MM.1S (cell line): Measurements from ENCODE around the gene PPP2R1B.

Experiments
- DNase-seq: peaks from one replicate; pipeline ENCODE4 v3.0.0-alpha.2; 2015
- H2AFZ ChIP-seq: fragments of 300-600 bp; sonication (generic); 2 replicates; pipeline ENCODE4 v1.6.0; 2016; ENCODE audit warnings: antibody characterized with exemption, low read length
- H3F3A ChIP-seq: fragments of 300-600 bp; sonication (generic); 2 replicates; pipeline ENCODE4 v1.6.1; 2016; ENCODE audit warnings: mild to moderate bottlenecking, antibody characterized with exemption, low read length, moderate library complexity, mixed read lengths; ENCODE audit not compliant: insufficient read depth
- H3K27ac ChIP-seq: fragments of 300-600 bp; sonication (generic); 2 replicates; pipeline ENCODE4 v1.5.1; 2016; ENCODE audit warnings: mild to moderate bottlenecking, low read length
- H3K27me3 ChIP-seq: fragments of 300-600 bp; sonication (generic); replicated peaks from 2 replicates; pipeline ENCODE4 v1.6.0; 2016; ENCODE audit warnings: low read length; ENCODE audit not compliant: insufficient read depth
- H3K36me3 ChIP-seq: fragments of 300-600 bp; sonication (generic); replicated peaks from 2 replicates; pipeline ENCODE4 v1.6.1; 2016; ENCODE audit warnings: mild to moderate bottlenecking, low read length, mixed read lengths; ENCODE audit not compliant: insufficient read depth
- H3K4me1 ChIP-seq: fragments of 300-600 bp; sonication (generic); 2 replicates; pipeline ENCODE4 v1.6.1; 2016; ENCODE audit warnings: low read length, mixed read lengths
- H3K4me2 ChIP-seq: fragments of 300-600 bp; sonication (generic); 2 replicates; pipeline ENCODE4 v1.6.0; 2016; ENCODE audit warnings: low read depth, low read length
- H3K4me3 ChIP-seq: fragments of 300-600 bp; sonication (generic); 2 replicates; pipeline ENCODE4 v1.5.1; 2016; ENCODE audit warnings: low read length, mixed read lengths
- H3K79me2 ChIP-seq: fragments of 300-600 bp; sonication (generic); 2 replicates; pipeline ENCODE4 v1.6.1; 2016; ENCODE audit warnings: mixed run types, low read length, mixed read lengths
- H3K9ac ChIP-seq: fragments of 300-600 bp; sonication (generic); 2 replicates; pipeline ENCODE4 v1.6.1; 2016; ENCODE audit warnings: low read length, mixed read lengths
- H3K9me2 ChIP-seq: fragments of 300-600 bp; sonication (generic); replicated peaks from 2 replicates; pipeline ENCODE4 v1.6.1; 2016; ENCODE audit warnings: mild to moderate bottlenecking, low read length, mixed read lengths; ENCODE audit not compliant: insufficient read depth
- H3K9me3 ChIP-seq: fragments of 300-600 bp; sonication (generic); replicated peaks from 2 replicates; pipeline ENCODE4 v1.6.1; 2016; ENCODE audit warnings: mild to moderate bottlenecking, low read length, mixed read lengths; ENCODE audit not compliant: insufficient read depth
- H4K20me1 ChIP-seq: fragments of 300-600 bp; sonication (generic); 2 replicates; pipeline ENCODE4 v1.6.1; 2016; ENCODE audit warnings: mild to moderate bottlenecking, low read length, moderate library complexity, mixed read lengths; ENCODE audit not compliant: insufficient read depth
- EZH2 ChIP-seq: fragments of 300-600 bp; sonication (generic); optimal IDR thresholded peaks from 2 replicates; pipeline ENCODE3; 2017; ENCODE audit warnings: low read depth, mild to moderate bottlenecking, antibody characterized with exemption, low read length, mixed read lengths
- EZH2phosphoT487 ChIP-seq: fragments of 300-600 bp; sonication (generic); IDR thresholded peaks from 2 replicates; pipeline ENCODE4 v1.6.1; 2018; ENCODE audit warnings: antibody characterized with exemption, low read length
- TF ChIP-seq, protein P1 (sequence below): fragments of 300-600 bp; sonication (generic); IDR thresholded peaks from 2 replicates; pipeline ENCODE4 v1.5.1; 2016; ENCODE audit warnings: antibody characterized with exemption, low read length, mixed read lengths

The PPP2R1B gene

DNA sequence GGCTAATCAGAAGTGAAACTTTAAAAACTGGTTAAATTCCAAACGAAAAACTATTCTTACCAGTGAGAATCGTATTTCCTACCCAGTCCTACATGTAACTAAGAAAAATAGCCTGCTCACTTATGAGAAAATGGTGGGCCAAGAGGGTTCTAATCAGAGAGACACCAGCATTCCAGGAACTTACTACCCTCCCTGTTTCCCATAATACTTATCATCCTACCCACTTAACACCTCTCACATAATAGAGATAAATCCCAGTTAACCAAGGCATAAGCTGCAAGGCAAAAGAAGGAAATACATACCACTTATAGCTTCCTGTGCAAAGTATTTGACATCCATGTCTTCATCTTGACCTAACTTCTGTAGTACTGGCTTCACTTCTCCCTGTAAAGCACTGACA, 24.4 kb downstream of the PPP2R1B start:
- Histone ChIP-seq H3K9me2 (no peaks in the 10 kb centered on the region), H3K4me1 (no peaks in the 10 kb centered on the region), H3K27me3 (no peaks in the 10 kb centered on the region), H4K20me1 (no peaks in the 10 kb centered on the region), H2AFZ (no peak overlapping the region), H3K79me2 (no peaks in the 10 kb centered on the region), H3F3A (no peaks in the 10 kb centered on the region), H3K27ac (no peak overlapping the region), H3K36me3 (no peaks in the 10 kb centered on the region; the same call in 1 of the 2 replicates), H3K4me3 (no peak overlapping the region), H3K4me2 (no peak overlapping the region), H3K9me3 (no peaks in the 10 kb centered on the region), H3K9ac (no peak overlapping the region)
- no peak for DNase-seq
- TF ChIP-seq EZH2phosphoT487 (no peak), EZH2 (no peak)
- TF ChIP-seq, protein P1, sequence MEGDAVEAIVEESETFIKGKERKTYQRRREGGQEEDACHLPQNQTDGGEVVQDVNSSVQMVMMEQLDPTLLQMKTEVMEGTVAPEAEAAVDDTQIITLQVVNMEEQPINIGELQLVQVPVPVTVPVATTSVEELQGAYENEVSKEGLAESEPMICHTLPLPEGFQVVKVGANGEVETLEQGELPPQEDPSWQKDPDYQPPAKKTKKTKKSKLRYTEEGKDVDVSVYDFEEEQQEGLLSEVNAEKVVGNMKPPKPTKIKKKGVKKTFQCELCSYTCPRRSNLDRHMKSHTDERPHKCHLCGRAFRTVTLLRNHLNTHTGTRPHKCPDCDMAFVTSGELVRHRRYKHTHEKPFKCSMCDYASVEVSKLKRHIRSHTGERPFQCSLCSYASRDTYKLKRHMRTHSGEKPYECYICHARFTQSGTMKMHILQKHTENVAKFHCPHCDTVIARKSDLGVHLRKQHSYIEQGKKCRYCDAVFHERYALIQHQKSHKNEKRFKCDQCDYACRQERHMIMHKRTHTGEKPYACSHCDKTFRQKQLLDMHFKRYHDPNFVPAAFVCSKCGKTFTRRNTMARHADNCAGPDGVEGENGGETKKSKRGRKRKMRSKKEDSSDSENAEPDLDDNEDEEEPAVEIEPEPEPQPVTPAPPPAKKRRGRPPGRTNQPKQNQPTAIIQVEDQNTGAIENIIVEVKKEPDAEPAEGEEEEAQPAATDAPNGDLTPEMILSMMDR, result no peak

DNA sequence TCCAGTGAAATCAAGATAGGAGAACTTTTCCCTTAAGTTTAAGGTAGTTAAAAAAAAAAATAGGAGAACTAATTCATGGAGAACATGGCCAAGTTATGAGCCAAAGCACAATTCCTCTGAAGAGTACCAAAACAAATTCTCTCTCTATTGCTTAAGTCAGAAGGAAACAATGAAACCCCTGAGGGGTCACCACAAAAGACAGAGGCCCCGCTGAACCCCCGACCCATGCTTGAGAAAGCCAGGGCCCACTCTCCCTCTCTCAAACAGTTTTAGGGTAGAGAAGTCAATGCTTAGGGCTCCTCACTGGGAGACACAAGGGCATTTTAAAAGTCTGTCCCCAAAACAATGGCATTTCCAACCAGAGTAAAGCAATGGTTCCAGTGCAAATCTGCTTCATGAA, 26.9 kb downstream of the PPP2R1B start:
- Histone ChIP-seq H3K9ac (no peak overlapping the region), H3K27ac (no peak overlapping the region), H3K4me2 (no peak overlapping the region), H3F3A (no peaks in the 10 kb centered on the region), H3K79me2 (no peaks in the 10 kb centered on the region), H3K9me3 (no peaks in the 10 kb centered on the region), H3K27me3 (no peaks in the 10 kb centered on the region), H4K20me1 (no peaks in the 10 kb centered on the region), H3K4me1 (no peaks in the 10 kb centered on the region), H2AFZ (no peak overlapping the region), H3K4me3 (no peak overlapping the region), H3K36me3 (no peaks in the 10 kb centered on the region; the same call in 1 of the 2 replicates), H3K9me2 (no peaks in the 10 kb centered on the region)
- no peak for TF ChIP-seq EZH2phosphoT487
- TF ChIP-seq, protein P1, result no peak
- DNase-seq, result no peak

DNA sequence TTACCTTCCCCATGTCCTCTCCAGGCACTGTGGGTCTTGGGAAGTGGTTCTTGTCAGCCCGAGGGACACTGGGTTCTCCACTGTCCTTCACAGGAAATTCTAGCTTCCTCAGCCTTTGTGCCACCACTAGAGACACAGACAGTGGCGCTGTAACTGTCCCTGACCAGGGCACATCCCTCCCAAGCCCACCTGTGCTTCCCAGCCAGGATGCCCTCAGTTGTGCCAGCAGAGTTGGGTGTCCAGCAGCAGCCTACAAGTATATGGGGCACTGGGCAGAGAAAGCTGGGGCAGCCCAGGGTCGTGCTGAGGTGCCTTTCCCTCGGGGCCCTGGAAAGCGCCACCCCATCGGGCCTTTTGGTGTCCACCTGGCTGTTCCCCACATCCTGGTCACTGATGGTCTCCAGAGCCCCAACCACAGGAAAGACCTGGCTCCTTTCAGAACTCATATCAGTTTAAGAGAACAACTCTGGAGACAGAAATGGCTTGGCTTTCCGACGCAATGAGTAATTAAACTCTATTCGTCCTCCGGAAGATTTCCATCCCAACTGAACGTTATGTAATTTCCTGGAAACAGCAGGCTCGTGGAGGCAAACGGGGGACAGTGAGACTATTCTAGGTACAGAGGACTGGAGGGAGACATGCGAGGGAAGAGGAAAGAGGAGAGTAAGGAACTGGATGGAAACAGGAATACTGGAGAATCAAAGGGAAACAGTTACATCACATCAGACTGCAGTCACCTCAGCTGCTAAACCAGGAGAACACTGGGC, 28.6 kb downstream of the PPP2R1B start:
- Histone ChIP-seq H3K36me3 (no peaks in the 10 kb centered on the region; the same call in 1 of the 2 replicates), H3K79me2 (no peaks in the 10 kb centered on the region), H3K4me2 (no peak overlapping the region), H3K9me2 (no peaks in the 10 kb centered on the region), H2AFZ (no peak overlapping the region), H4K20me1 (no peaks in the 10 kb centered on the region), H3K27ac (no peak overlapping the region), H3K9ac (no peak overlapping the region), H3K4me1 (no peaks in the 10 kb centered on the region), H3K27me3 (no peaks in the 10 kb centered on the region), H3F3A (no peaks in the 10 kb centered on the region), H3K9me3 (no peaks in the 10 kb centered on the region), H3K4me3 (no peak overlapping the region)
- TF ChIP-seq, protein P1, result no peak
- TF ChIP-seq EZH2phosphoT487 (no peak), EZH2 (no peak)
- no peak for DNase-seq
